A673 (cell line): ENCODE data around the gene IL1RAPL2.

Experiments used
- EZH2 ChIP-seq: fragments of 200-600 bp; sonication (generic); IDR thresholded peaks from 2 replicates; pipeline ENCODE4 v1.6.1; 2017; ENCODE audit warnings: borderline replicate concordance, low read depth, mild to moderate bottlenecking, mixed read lengths, antibody characterized with exemption, low read length; ENCODE audit not compliant: poor library complexity, severe bottlenecking
- TF ChIP-seq, protein P1 (sequence below): fragments of 300-800, 200-600 bp; sonication (generic); conservative IDR thresholded peaks from 2 replicates; pipeline ENCODE4 v1.5.1; 2017; ENCODE audit warnings: low read depth, mild to moderate bottlenecking, antibody characterized with exemption, low read length, moderate library complexity, mixed read lengths

DNA sequence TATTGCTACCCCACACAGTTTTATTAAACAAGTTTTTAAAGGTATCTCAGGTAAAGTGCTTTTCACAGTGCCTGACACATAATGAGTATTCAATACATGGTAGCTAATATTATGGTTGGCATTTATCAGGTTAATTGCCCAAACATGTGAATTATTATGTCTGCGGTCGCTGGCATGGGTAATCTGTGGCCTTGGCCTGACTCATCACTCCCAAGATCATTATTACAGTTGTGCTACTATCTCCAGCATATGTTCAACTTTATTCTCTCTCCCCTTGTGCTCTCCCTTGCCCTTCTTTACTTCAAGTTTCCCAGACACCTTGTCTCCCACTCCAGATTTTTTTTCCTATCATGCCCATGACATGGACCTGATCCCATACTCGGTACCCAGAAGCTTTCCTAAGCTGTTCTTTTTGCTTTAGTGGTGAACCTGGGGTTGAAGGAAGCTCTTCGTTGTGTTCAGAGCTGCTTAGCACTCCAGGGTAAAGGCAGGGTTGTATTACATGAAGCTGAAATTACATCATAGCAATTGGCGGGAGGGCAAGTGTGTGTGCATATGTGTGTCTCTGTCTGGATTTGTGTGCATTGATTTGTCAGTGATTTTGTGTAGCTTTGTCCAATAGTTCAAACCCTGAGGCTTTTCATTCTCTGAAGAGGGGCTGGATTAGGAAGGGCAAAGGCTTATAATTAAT is 1079.8 kb downstream of the IL1RAPL2 start:
- TF ChIP-seq, protein P1, sequence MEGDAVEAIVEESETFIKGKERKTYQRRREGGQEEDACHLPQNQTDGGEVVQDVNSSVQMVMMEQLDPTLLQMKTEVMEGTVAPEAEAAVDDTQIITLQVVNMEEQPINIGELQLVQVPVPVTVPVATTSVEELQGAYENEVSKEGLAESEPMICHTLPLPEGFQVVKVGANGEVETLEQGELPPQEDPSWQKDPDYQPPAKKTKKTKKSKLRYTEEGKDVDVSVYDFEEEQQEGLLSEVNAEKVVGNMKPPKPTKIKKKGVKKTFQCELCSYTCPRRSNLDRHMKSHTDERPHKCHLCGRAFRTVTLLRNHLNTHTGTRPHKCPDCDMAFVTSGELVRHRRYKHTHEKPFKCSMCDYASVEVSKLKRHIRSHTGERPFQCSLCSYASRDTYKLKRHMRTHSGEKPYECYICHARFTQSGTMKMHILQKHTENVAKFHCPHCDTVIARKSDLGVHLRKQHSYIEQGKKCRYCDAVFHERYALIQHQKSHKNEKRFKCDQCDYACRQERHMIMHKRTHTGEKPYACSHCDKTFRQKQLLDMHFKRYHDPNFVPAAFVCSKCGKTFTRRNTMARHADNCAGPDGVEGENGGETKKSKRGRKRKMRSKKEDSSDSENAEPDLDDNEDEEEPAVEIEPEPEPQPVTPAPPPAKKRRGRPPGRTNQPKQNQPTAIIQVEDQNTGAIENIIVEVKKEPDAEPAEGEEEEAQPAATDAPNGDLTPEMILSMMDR, result no peak
- TF ChIP-seq EZH2, result no peak
